ENCODE data around the gene HECTD4. TPM values are rescaled to one million over a fixed set of nuclear protein-coding genes. Genes with fewer than 3 reads are reported as not detected.

Gene HECTD4
- total and polyA plus RNA-seq, 9 of the 15 experiments (the other 6 are each of a cell fraction or from before 2014, with no cell fraction given), result 3.5 to 33.3 (median 13.5) TPM

DNA sequence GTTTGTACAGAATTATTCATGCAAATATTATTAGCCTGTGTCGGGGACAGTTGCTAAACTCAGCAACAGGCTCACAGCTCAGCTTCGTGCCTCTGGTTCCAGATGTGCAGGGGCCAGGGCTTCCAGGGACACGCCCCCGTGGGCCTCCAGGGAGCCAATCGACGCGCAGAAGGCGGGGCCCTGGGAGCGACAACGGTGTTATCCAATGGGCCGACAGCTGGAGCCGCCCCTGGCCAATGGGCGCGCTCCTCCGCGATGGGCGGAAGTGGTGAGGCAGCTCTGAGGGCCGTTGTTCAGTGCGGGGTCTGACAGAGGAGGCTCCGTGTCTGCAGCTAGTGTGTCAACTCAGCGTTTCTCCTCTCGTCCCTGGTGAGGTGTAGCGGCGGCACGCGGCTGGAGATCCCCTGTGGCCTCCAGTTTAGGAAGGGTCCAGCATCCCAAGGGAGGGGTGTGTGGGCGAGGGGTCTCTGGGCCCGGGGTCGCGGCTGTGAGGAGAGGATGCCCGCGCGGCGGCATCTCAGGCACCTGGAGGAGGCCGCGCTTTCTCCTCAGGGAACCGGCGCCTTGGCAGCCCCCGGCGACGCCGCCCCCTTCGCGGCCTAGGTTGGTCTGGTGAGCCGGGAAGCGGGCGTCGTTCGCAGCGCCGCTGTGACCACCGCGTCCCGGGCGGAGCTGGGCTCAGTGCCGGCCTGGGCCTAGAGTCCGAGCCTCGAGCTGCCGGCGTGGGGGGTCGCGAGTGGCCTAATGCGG, 256.8 kb downstream of the HECTD4 start, which contains the start of gene TRAFD1 (continued):
- TF ChIP-seq HNRNPK (IDR thresholded peaks at IDR 0.05; ENCODE audit: low read depth, low read length, poor library complexity, severe bottlenecking) (no peak), ESRRA (IDR thresholded peaks at IDR 0.05; ENCODE audit: borderline replicate concordance, low read depth) (peak; percentile 61; the same call in 1 of the 2 replicates), ZNF133 (CRISPR knock-in tag; IDR thresholded peaks at IDR 0.05) (no peak), THRAP3 (IDR thresholded peaks at IDR 0.05; ENCODE audit: borderline replicate concordance) (no peak), MIER1 (IDR thresholded peaks at IDR 0.05; ENCODE audit: low read depth) (no peak), RFX7 (CRISPR knock-in tag; IDR thresholded peaks at IDR 0.05) (no peak), CTBP1 (IDR thresholded peaks at IDR 0.05; ENCODE audit: borderline replicate concordance) (no peak; the same call in 1 of the 2 replicates), NR2C1 (IDR thresholded peaks at IDR 0.05) (no peak), NR2C1 (tag; IDR thresholded peaks at IDR 0.05) (no peak), CBFA2T3 (IDR thresholded peaks at IDR 0.05) (no peak), PHF8 (IDR thresholded peaks at IDR 0.05; ENCODE audit: borderline replicate concordance, low read length) (peak; percentile 90), MYC (IDR thresholded peaks at IDR 0.05; ENCODE audit: low read depth, low read length) (0 out of 2 replicates have a peak, but pooled peaks have one; percentile 40), MYC (CRISPR knock-in tag; IDR thresholded peaks at IDR 0.05; ENCODE audit: borderline replicate concordance, low read depth) (no peak)
- TF ChIP-seq, protein P1, sequence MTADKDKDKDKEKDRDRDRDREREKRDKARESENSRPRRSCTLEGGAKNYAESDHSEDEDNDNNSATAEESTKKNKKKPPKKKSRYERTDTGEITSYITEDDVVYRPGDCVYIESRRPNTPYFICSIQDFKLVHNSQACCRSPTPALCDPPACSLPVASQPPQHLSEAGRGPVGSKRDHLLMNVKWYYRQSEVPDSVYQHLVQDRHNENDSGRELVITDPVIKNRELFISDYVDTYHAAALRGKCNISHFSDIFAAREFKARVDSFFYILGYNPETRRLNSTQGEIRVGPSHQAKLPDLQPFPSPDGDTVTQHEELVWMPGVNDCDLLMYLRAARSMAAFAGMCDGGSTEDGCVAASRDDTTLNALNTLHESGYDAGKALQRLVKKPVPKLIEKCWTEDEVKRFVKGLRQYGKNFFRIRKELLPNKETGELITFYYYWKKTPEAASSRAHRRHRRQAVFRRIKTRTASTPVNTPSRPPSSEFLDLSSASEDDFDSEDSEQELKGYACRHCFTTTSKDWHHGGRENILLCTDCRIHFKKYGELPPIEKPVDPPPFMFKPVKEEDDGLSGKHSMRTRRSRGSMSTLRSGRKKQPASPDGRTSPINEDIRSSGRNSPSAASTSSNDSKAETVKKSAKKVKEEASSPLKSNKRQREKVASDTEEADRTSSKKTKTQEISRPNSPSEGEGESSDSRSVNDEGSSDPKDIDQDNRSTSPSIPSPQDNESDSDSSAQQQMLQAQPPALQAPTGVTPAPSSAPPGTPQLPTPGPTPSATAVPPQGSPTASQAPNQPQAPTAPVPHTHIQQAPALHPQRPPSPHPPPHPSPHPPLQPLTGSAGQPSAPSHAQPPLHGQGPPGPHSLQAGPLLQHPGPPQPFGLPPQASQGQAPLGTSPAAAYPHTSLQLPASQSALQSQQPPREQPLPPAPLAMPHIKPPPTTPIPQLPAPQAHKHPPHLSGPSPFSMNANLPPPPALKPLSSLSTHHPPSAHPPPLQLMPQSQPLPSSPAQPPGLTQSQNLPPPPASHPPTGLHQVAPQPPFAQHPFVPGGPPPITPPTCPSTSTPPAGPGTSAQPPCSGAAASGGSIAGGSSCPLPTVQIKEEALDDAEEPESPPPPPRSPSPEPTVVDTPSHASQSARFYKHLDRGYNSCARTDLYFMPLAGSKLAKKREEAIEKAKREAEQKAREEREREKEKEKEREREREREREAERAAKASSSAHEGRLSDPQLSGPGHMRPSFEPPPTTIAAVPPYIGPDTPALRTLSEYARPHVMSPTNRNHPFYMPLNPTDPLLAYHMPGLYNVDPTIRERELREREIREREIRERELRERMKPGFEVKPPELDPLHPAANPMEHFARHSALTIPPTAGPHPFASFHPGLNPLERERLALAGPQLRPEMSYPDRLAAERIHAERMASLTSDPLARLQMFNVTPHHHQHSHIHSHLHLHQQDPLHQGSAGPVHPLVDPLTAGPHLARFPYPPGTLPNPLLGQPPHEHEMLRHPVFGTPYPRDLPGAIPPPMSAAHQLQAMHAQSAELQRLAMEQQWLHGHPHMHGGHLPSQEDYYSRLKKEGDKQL (CRISPR knock-in tag; IDR thresholded peaks at IDR 0.05; ENCODE audit: borderline replicate concordance), result no peak
- TF ChIP-seq, protein P2, sequence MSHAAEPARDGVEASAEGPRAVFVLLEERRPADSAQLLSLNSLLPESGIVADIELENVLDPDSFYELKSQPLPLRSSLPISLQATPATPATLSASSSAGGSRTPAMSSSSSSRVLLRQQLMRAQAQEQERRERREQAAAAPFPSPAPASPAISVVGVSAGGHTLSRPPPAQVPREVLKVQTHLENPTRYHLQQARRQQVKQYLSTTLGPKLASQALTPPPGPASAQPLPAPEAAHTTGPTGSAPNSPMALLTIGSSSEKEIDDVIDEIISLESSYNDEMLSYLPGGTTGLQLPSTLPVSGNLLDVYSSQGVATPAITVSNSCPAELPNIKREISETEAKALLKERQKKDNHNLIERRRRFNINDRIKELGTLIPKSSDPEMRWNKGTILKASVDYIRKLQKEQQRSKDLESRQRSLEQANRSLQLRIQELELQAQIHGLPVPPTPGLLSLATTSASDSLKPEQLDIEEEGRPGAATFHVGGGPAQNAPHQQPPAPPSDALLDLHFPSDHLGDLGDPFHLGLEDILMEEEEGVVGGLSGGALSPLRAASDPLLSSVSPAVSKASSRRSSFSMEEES (CRISPR knock-in tag; IDR thresholded peaks at IDR 0.05), result no peak
- TF ChIP-seq, protein P3, sequence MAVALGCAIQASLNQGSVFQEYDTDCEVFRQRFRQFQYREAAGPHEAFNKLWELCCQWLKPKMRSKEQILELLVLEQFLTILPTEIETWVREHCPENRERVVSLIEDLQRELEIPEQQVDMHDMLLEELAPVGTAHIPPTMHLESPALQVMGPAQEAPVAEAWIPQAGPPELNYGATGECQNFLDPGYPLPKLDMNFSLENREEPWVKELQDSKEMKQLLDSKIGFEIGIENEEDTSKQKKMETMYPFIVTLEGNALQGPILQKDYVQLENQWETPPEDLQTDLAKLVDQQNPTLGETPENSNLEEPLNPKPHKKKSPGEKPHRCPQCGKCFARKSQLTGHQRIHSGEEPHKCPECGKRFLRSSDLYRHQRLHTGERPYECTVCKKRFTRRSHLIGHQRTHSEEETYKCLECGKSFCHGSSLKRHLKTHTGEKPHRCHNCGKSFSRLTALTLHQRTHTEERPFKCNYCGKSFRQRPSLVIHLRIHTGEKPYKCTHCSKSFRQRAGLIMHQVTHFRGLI (CRISPR knock-in tag; IDR thresholded peaks at IDR 0.05), result no peak
- TF ChIP-seq, protein P4, sequence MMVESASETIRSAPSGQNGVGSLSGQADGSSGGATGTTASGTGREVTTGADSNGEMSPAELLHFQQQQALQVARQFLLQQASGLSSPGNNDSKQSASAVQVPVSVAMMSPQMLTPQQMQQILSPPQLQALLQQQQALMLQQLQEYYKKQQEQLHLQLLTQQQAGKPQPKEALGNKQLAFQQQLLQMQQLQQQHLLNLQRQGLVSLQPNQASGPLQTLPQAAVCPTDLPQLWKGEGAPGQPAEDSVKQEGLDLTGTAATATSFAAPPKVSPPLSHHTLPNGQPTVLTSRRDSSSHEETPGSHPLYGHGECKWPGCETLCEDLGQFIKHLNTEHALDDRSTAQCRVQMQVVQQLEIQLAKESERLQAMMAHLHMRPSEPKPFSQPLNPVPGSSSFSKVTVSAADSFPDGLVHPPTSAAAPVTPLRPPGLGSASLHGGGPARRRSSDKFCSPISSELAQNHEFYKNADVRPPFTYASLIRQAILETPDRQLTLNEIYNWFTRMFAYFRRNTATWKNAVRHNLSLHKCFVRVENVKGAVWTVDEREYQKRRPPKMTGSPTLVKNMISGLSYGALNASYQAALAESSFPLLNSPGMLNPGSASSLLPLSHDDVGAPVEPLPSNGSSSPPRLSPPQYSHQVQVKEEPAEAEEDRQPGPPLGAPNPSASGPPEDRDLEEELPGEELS (CRISPR knock-in tag; IDR thresholded peaks at IDR 0.05; ENCODE audit: borderline replicate concordance), result 0 out of 2 replicates have a peak, but pooled peaks have one; percentile 33

Data from K562 (cell line).